ENCODE data around the gene TENM4.
"Not testable (repeated sequence)": the region's sequence is repeated elsewhere in the genome, so short reads cannot be mapped to it uniquely, and the experiment has no call there.

TENM4 gene

DNA sequence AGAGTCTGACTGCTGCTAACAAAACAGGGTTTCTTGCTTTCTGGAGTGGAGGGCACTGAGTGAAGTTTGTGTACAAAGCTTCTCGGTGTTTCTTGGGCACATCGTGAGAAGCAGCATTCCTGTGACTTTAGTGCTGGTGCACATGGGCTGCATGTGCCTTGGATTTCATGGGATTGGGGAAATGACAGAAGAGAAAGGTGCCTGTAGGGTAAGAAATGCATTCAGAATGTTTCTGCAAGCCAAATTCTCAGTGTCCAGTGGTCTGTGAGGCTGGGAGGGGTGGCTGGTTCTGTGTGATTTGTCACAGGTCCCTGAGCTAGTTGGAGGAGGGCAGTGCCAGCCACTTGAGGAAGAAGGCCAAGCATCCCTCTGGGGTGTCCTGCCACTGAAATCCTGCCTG lies 462.0 kb downstream of the TENM4 start:
- DNase-seq (ENCODE audit: low read depth, low spot score) = no peak

DNA sequence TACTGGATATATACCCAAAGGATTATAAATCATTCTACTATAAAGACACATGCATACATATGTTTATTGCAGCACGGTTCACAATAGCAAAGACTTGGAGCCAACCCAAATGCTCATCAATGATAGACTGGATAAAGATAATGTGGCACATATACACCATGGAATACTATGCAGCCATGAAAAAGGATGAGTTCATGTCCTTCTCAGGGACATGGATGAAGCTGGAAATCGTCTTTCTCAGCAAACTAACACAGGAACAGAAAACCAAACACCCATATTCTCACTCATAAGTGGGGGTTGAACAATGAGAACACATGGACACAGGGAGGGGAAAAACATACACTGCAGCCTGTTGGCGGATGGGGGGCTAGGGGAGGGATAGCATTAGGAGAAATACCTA lies 463.0 kb downstream of the TENM4 start:
- DNase-seq (ENCODE audit: low read depth, low spot score) = not testable (repeated sequence)

DNA sequence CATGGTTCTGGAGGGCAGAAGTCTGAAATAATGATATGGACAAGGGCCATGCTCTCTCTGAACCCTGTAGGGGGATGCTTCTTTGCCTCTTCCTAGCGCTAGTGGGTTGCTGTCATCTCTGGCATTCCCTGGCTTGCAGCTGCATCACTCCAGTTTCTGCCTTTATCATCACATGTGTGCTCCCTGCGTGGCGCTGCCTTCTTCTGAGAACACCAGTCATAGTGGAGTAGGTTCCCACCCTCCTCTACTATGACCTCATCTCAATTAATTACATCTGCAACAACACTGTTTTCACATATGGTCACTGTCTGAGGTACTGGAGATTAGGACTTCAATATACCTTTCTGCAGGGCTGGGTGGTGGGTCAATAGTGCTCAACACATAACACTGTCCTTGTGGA lies 463.8 kb downstream of the TENM4 start:
- DNase-seq (ENCODE audit: low read depth, low spot score) = no peak

DNA sequence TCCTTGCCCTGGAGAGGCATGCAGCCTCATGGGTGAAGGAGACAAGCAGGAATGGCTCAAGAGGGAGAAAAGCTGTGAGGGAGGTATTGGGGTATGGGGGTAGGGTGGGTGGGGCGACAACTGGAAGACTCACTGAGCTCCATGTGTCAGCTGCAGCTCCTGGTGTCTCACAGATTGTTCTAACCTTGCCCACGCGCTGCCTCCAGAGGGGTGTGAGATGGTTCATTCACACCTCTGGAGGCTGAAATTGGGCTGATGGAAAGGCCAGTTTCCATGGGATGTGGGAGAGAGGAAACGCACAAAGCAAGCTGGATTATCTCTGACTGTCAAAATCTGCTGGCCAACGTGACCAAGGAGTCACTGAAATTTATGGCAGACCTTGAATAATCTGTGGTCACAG lies 465.7 kb downstream of the TENM4 start:
- DNase-seq (ENCODE audit: low read depth, low spot score) = no peak

DNA sequence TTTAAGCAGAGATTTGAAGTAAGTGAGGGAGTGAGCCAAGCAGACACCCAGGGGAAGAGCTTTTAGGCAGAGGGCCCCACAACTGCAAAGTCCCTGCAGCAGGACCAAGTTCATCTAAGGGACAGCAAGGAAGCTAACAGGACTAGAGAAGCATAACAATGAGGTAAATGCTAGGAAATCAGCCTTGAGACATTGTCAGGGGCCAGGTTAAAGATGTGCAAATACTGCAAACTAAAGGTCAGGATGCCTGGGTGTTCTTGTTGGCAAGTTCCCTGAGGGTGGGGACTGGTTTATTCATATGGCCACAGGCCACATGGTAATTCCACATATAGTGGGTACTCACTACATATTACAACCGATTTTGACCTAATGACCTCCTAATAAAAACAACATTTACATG lies 467.0 kb downstream of the TENM4 start:
- no peak for DNase-seq (ENCODE audit: low read depth, low spot score)

DNA sequence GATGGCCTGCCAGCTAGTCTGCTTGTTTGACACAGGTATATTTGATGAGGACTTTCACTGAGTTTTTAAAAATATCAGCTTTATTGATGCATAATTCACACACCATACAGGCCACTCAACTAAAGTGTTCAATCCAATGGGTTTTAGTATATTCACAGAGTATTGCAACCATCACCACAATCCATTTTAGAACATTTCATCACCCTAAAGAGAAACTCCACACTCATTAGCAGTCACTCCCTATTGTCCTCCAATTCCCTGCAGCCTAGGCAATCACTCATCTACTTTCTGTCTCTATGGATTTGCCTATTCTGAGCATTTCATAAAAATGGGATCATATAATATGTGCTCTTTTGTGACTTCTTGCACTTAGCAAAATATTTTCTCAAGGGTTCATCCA lies 468.2 kb downstream of the TENM4 start:
- no peak for DNase-seq (ENCODE audit: low read depth, low spot score)

DNA sequence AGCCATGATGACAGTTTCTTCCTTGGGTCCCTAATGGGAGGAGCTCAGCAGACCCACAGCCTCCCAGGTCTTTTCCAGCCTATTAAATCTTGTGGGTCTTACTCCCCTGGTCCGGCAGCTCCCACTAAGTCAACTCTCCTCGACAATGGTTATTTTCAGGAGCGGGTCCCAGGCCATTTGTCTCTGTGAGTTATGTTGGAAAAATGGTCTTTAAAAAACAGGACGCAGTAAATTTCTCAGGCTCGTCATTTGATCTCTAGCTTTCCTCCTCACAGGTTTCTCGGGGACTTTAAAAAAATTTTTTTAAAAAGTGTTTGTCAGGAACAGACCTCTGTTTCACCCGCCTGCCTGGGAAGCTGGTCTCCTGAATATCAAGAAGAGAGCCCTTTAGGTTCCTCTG lies 468.7 kb downstream of the TENM4 start:
- no peak for DNase-seq (ENCODE audit: low read depth, low spot score)

DNA sequence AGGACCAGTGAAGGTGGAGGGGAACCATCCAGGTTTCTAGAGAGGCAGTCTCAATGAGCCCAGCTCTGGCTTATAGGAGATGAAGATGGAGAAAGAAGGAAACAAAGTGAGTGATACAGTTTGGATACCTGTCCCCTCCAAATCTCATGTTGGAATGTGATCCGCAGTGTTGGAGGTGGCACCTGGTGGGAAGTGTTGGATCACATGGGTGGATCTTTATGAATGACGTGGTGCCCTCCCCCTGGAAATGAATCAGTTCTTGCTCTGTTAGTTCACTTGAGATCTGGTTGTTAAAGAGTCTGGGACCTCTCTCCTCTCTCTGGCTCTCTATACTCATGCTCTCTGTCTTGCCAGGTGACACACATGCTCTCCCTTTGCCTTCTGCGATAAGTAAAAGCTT lies 473.0 kb downstream of the TENM4 start:
- no peak for DNase-seq (ENCODE audit: low read depth, low spot score)

DNA sequence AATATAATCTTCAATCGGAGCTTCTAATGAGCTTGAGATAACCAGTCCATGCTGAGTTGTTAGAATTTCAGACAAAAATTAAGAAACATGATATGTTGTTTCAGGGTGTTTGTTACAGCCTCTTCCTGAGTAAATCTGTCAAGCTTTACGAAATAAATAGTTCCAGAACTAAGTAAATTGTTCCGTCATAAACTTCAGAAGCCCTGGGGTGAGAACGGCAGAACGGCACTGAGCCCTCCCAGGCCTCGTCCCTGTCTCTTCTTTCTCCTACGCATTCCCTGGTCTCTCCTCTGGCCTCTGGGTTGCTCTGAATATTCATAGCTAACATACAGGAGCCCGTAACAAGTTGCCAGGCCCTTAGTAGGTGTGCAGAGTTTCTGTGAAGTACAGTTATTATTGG lies 475.4 kb downstream of the TENM4 start:
- DNase-seq (ENCODE audit: low read depth, low spot score) = no peak

DNA sequence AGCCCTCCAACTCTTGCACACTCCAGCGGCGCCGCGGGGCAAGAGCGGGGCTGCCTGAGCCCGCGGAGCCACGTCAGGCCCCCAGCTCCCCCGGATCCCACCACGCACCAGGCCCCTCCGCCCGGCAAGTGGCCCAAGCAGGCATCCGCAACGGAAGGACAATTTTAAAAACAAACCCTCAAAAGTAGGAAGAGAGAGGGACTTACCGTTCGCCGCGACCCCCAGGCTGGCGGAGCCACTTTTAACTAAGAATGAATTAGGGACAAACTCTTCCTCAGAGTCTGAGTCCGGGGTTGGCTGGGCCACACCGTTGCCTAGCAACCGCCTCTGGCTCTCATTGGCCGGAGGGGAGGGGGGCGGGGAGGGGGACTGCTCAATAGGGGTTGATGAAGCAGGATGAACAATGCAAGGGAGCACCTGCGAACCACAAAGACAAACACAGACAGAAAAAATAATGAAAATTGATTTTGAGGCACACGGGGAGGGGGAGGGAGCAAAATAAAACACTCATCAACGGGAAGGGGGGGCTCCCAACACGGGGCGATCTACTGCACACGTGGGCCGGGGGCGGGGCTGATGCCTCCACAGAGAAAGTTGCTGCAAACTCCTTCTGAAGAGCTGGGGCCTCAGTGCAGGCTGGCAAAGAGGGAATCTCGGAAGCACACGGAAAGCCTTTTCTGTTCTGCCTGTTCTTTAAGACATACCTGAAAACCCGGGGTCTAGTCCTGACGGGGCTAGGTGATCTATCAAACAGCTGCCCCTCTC lies 478.7 kb downstream of the TENM4 start:
- peak; percentile 90 for DNase-seq (ENCODE audit: low read depth, low spot score)

DNA sequence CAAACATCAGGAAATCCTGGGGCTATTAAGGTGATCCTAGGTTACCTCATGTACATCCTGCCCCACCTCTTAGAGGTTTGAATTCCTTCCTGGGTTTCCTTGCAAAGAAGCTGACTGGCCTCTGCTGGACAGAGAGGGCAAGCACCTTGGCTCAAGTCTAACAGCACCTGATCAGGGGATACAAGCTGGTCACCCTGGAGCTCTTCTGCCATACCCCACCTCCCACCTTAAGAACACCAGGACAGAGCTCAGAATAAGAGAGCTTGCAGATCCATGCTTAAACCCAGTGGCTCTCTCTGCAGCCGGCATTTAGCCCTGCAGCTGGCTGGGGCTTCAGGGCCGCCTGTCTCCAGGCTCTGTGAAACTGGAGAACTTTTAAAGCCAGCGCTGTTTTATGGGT lies 479.6 kb downstream of the TENM4 start:
- peak; percentile 59 for DNase-seq (ENCODE audit: low read depth, low spot score)

DNA sequence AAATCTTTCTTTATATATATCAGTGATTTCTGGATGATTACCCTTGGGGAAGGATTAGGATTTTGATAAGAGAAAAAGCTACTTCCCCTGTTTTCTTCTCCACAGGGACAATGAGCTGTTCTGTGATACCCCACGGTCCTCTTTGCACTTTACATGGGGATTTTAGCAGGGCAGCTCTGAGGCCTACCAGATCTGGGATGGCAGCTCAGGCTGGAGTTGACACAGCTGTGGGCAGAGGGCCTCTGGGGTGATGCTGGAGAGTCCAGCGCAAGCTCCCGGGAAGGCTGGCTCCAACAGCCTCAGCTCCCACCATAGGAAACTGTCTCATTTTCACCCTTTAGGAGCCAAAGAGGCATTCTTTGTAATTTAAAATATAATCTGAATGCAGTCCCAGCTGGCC lies 482.4 kb downstream of the TENM4 start:
- DNase-seq (ENCODE audit: low read depth, low spot score) = no peak

DNA sequence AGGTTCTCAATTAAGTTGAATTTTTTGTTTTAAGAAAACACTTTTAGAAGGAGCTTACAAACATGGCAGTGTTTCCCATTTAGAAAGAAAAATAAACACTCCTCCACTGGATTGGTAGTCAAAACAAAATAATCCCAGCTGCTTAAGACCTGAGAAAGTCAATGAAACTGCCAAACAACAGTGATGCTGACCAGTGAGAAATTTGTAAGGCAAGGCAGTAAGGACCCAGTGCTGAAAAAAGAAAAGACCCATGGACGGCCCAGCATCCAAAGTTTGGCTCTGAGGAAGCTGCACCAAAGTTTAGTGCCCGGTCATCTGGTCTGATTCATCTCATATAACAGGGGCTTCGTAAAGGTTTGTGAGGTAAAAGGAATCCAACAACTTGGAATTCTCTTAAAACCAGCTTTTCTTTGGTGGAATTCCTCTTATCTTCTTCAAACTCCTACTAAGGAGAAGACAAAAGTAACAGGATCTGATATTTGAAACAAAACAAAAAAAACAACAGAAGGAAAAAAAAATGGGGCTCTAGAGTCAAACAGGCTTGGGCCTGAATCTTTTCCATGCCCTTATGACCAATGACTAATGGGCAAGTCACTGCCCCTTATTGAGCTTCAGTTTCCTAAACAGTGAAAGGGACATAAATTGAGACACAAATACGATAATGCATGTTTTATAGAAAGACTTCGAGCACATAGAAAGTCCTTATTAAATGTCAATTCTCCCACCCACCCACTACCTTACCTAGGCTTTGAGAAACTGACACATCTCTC lies 483.2 kb downstream of the TENM4 start:
- peak; percentile 47 for DNase-seq (ENCODE audit: low read depth, low spot score)

DNA sequence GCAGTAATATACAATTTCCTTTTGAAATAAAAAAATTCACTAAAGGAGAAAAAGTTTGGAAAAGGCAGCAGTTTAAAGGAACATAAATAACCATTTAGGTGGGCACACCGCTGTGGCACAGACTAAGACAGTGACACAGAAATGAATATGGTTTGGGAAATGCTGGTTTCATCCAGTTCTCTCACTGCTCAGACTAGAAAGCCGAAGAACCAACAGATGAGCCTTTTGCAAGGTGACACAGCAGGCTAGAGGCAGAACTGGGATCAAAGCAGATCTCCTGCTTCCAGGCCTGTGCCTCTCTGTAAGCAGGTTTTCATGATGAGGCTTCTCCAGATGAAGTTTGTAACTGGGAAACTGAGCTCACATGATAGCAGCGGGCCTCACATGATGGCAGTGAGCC lies 486.1 kb downstream of the TENM4 start:
- DNase-seq (ENCODE audit: low read depth, low spot score) = no peak

DNA sequence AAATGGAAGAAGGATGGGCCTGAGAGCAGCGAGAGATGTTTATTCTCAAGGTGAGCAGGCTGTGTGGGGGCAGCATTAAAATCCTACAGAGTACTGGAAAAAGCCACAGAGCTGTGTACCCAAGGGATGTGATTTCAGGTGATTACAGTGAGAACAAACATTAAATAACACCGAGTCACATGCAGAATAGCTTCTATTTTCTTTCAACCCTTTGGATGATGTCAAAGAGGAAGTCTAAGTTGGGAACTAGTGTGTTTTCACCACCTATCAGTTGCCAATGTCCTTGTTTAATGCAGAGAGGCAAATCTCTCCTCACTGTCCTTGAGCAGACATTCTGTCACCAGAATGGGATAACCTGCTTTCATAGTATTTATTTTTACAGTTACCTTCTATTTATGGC lies 486.6 kb downstream of the TENM4 start:
- no peak for DNase-seq (ENCODE audit: low read depth, low spot score)

DNA sequence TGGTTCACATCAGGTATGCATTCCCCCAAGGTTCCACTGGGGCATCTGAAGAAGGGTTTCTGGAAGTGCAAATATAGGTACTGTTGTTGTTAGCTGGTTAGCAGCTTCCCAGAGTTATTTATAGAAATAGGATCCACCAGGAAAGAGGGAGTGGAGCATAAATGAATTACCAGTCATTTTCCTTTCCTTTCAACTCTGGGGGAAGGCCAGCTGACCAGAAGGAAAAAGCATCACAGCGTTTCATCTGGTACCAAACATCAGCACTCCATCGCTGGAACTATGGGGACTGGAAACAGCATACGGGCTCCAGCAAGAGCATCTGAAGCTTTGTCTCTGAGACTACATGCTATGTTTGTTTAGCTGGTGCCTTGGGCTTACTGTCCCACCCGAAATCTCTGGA lies 487.9 kb downstream of the TENM4 start:
- no peak for DNase-seq (ENCODE audit: low read depth, low spot score)

DNA sequence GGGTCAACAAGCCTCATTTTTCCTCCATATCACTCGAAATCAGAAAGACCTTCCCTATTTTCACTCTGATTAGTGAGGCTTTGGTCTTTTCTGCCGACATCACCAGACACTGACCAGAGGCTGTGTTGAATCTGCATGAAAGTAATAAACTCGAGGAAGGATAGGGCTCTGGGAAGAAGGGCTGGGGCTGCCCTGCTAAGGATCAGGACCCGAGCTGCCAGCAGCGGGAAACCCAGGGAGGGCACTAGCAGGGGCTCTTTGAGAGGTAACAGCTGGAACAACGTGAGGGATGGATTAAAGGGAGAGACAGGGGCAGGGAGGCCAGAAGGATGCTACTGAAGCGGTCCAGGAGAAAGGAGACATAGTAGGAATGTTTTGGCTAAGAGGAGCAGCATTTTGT lies 488.7 kb downstream of the TENM4 start:
- no peak for DNase-seq (ENCODE audit: low read depth, low spot score)

DNA sequence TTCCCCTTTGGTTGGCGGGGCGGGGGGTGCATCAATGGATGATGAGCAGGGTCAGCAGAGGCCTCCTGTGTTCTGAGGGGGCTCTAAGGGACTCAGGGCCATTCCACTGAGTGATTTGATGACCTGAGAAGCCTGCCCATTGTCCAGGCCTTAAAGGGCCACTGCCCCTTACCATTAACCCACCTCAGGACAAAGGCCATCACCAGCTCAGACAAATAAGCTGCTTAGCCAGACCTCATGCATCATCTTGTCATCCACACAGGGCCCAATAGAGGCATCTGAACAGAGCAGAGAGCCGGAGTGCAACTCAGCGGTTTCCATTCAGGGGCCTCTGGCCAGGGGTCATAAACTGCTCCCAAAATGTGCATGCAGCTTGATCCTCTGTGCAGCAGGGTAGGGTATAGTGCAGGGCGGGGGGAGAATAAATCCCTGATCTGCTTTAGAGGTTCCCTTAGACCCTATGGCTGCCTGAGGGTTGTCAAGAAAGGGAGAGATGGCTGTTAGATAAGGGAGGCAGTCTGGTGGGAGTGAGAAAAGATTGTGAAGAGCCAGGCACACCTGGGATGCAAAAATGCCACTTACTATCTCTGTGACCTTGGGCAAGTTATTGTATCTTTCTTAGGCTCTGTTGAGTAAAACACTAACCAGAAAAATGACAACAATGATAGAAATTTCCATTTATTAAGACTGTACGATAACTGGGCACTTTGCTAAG lies 490.7 kb downstream of the TENM4 start:
- no peak for DNase-seq (ENCODE audit: low read depth, low spot score)

DNA sequence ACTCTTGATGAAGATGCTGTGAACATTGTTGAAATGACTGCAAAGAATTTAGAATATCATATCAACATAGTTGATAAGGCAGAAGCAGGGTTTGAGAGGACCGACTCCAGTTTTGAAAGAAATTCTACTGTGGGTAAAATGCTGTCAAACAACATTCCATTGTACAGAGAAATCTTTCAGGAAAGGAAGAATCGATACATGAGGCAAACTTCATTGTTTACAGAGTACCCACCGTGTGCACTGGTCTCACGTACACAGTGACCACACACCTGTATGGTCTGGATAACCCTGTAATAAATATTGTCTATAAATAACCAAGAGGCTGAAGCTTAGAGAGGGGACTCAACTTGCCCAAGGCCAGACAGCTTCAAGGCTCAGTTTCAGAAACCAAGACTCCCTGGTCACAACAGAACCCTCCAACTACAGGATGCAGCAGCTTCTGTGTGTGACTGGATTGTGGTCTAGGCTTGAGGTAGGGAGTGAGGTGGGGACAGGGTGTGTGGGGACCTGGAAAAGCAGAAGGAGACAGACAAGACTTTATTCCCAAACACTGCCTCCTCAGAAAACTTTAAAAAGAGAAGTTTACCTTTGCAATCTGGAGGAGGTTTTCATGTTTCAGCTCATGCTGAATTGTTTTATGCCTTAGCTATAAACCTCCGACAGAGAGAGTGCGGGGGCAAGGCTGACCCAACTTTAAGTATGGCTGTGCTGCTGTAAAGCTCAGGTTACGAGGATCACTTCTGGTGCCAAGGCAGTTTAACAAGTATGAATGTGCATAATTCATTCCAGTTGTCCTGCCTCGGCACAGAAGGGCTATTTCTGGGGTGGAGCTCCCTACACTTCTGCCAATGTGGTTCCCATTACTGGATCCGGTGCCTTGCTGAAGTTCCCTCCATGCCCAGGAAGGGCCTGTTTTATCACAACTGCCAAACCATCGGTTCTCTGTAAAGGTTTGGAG lies 493.6 kb downstream of the TENM4 start:
- DNase-seq (ENCODE audit: low read depth, low spot score) = no peak

DNA sequence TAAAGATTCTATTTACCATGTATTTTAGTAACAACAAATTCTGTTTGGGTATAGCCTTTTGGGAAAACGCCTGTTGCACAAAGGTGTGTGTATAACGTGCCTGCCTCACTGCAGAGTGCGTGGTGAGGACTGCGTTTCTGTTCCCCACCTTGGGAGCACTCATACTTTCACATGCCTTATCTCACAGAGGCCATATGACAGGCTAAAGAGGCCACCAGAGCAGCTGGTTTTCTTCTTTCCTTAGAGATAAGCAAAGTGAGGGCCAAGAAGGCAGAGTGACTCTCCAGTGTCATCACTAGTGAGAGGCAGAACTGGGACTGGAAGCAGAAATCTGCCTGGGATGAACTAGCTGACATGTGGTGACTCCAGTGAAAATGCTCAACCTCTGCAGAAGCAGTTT lies 497.0 kb downstream of the TENM4 start:
- DNase-seq (ENCODE audit: low read depth, low spot score) = no peak

DNA sequence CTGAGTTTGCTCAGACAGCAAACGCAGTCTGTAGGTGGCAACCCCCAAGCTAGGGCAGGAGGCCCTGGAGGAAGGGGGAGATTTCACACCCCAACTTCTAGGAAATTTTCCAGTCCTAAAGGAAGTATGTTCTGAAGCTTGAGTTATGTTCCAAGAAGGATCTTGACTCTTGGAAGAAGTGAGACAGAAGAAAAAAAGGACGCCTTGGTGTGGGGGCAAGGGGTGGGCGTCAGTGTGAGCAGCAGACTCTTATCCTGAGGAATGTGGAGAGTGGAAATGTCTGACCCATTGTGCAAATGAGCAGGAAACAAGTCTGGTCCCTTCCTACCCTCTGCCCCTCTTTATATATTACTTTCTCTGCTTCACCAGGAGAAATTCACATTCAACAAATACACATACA lies 497.7 kb downstream of the TENM4 start:
- no peak for DNase-seq (ENCODE audit: low read depth, low spot score)

Data from astrocyte of the hippocampus (primary cell).